Measurements from ENCODE around the gene ANKS1B. TPM values are rescaled to one million over a fixed set of nuclear protein-coding genes. Genes with fewer than 3 reads are reported as not detected.

The ANKS1B gene
- total and polyA plus RNA-seq, 11 donors: 0.62 to 5.8 (median 1.8) TPM

DNA sequence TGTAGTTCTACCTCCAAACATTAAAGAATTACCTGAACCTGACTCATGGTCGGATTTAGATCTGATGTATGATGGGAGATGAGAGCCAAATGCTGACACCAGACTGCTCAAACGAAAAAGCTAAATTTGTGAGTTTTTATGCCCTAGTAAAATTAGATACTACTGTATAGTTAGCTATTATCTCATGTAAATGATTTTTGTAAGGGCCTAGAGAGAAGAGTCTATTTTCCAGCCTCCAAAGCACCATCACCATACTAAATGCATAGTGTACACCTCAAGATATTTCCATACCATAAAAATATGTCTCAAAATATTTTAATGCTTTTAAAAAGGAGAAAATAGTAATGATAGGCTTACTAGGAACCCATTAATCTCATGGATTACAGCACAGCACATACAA lies 18.3 kb downstream of the ANKS1B start:
- DNase-seq (no peak), ATAC-seq (no peak)
- H3K27me3 ChIP-seq: no peaks in the 10 kb centered on the region
- no peak overlapping the region for H3K27ac ChIP-seq
- H3K4me3 ChIP-seq: no peak overlapping the region
- no peak for TF ChIP-seq POLR2A (IDR thresholded peaks at IDR 0.05)
- TF ChIP-seq, protein P1, sequence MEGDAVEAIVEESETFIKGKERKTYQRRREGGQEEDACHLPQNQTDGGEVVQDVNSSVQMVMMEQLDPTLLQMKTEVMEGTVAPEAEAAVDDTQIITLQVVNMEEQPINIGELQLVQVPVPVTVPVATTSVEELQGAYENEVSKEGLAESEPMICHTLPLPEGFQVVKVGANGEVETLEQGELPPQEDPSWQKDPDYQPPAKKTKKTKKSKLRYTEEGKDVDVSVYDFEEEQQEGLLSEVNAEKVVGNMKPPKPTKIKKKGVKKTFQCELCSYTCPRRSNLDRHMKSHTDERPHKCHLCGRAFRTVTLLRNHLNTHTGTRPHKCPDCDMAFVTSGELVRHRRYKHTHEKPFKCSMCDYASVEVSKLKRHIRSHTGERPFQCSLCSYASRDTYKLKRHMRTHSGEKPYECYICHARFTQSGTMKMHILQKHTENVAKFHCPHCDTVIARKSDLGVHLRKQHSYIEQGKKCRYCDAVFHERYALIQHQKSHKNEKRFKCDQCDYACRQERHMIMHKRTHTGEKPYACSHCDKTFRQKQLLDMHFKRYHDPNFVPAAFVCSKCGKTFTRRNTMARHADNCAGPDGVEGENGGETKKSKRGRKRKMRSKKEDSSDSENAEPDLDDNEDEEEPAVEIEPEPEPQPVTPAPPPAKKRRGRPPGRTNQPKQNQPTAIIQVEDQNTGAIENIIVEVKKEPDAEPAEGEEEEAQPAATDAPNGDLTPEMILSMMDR (IDR thresholded peaks at IDR 0.05): no peak
- intact Hi-C loops (cut with DNase I): no loop called here
- H3K4me1 ChIP-seq: no peaks in the 10 kb centered on the region
- H3K36me3 ChIP-seq: no peaks in the 10 kb centered on the region
- no peaks in the 10 kb centered on the region for H3K9me3 ChIP-seq
- 59 to 66% (median 61%) methylated on average over 2 of the region's 2 CpGs for WGBS, 4 donors

DNA sequence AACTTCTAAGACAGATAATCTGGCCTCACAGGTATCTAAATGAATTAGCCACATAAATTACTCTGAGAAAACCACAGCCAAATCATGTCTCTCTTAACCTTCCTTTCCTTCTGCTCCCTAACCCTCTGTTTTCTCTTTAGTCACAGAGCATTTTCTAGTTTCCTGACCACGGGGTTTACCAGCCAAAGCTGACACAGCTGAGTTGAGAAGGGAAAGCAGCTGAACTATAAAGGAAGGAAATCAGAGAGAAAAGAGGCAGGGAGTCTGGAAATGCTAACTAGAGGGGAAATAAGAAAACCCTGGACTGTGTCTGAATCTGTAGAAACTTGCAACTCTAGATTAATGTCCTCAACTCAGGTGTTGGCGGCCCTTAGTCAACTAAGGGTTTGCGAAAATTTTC lies 24.4 kb downstream of the ANKS1B start:
- H3K4me3 ChIP-seq: no peak overlapping the region
- DNase-seq: no peak
- H3K27me3 ChIP-seq: no peaks in the 10 kb centered on the region
- intact Hi-C loops (cut with DNase I): no loop called here
- H3K9me3 ChIP-seq: no peaks in the 10 kb centered on the region
- ATAC-seq: peak in 1 of 4 donors; percentile 43
- 55 to 63% (median 58%) methylated on average over 3 of the region's 3 CpGs for WGBS, 4 donors
- H3K27ac ChIP-seq: peak overlapping the region in 4 of 12 donors; percentile 3 to 39 (median 18)
- no peak for TF ChIP-seq POLR2A (IDR thresholded peaks at IDR 0.05)
- TF ChIP-seq, protein P1 (IDR thresholded peaks at IDR 0.05): no peak
- no peaks in the 10 kb centered on the region for H3K36me3 ChIP-seq
- H3K4me1 ChIP-seq: no peaks in the 10 kb centered on the region

DNA sequence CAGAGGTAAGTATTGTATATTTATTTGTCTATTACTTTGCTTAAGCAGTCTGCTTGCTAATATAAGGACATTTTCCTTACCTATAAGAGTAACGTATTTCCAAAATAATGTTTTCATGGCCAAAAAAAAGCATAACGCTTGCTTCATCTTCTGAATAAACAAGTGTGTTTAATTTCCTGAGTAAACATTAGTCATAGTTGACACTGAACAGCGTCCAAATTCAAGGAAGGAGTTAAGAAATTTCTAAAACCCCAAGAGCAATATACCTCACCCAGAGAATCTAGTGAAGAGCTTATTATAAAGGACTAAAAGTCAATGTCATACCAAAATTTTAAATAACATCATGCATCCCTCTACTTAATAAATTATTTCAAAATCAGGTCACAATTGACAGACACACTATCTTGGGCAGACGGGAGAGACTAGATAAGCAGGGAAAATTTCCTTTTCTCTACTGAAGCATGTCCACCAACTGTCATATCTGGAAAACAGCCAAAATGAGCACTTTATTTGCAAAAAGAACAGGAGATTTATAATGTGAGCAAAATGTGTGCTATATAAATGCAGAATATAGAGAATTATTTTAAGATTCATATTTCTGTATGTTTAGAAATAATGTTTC lies 25.1 kb downstream of the ANKS1B start:
- no peak overlapping the region for H3K4me3 ChIP-seq
- ATAC-seq (peak in 1 of 4 donors; percentile 78), DNase-seq (no peak)
- TF ChIP-seq, protein P1 (IDR thresholded peaks at IDR 0.05): no peak
- TF ChIP-seq POLR2A (IDR thresholded peaks at IDR 0.05): no peak
- peak overlapping the region in 3 of 12 donors; percentile 3 to 39 (median 12) for H3K27ac ChIP-seq
- 29 to 40% (median 32%) methylated on average over 4 of the region's 4 CpGs for WGBS, 4 donors
- intact Hi-C loops (cut with DNase I): no loop called here
- H3K36me3 ChIP-seq: no peaks in the 10 kb centered on the region
- H3K27me3 ChIP-seq: no peaks in the 10 kb centered on the region
- no peaks in the 10 kb centered on the region for H3K9me3 ChIP-seq
- H3K4me1 ChIP-seq: no peaks in the 10 kb centered on the region

DNA sequence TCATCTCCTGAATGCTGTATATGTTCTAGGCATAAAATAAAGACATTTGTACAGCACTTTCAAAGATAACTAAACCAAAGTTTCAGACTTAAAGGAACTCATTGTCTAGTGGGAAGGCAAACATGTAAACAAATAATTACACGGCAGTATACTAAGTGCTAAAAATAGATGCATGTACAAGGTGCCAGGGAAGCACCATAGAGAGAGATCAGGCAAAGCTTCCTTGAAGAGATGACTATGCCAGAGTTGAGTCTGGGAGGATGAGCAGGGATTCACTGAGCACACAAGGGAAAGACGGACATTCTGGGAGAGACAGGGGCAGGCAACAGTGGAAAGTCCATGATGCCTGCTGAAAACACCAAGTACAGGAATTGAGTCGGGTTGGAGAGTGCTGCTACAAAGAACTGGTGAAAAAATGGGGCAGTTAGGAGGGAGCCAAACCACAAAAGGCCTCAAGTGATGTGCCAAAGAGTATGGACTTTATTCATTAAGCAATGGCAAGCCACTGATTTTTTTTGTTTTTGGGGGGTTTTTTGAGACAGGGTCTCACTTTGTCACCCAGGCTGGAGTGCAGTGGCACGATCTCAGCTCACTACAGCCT lies 26.8 kb downstream of the ANKS1B start:
- TF ChIP-seq, protein P1 (IDR thresholded peaks at IDR 0.05): no peak
- no peak for TF ChIP-seq POLR2A (IDR thresholded peaks at IDR 0.05)
- ATAC-seq (no peak), DNase-seq (no peak)

More for the DNA sequence above, 26.8 kb downstream of the ANKS1B start:
- no peaks in the 10 kb centered on the region for H3K27me3 ChIP-seq
- no peak overlapping the region for H3K27ac ChIP-seq
- intact Hi-C loops (cut with DNase I): no loop called here
- no peaks in the 10 kb centered on the region for H3K36me3 ChIP-seq
- H3K4me1 ChIP-seq: no peaks in the 10 kb centered on the region
- WGBS, 4 donors: 42 to 75% (median 57%) methylated on average over 4 of the region's 4 CpGs
- no peak overlapping the region for H3K4me3 ChIP-seq
- H3K9me3 ChIP-seq: no peaks in the 10 kb centered on the region
